Measurements from ENCODE around the gene CEACAM21. TPM values are rescaled to one million over a fixed set of nuclear protein-coding genes. Genes with fewer than 3 reads are reported as not detected.

CEACAM21 gene
- total and polyA plus RNA-seq, 7 donors: 0.05 to 0.48 (median 0.21) TPM; not detected in 2

DNA sequence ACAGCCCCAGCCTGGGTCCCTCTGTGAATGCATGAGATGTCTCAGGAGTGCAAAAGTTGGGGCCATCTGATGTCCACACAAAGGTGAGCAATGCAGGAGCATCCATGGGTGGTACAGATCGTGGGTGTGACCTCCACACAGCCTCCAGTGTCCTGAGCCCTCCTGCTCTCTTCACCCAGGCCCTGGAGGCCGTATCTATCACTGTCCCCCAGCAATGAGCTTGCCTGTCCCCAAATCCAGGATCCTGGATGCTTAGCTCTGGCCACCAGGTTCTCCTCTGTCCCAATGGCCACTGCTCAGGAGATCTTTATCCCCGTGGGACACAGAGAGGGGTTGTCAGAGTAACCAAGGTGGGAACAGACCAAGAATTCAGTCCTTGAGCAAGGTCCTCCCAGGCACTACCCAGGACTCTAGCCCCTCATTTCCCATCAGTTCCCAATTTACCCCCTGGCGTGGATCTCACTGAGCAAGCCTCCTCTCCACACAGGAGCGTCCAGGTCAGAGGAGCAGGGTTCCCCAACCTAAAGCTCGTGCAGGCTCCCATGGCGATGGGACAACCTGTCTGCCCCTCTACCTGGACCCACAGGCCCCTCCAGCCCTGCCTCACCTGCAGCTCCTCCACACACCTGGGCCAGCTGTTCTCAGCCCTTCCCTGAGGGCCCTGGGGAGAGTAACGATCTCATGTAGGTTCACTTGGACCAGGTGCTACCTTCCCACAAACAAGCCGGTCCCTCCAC lies 11.3 kb downstream of the CEACAM21 start:
- H3K4me3 ChIP-seq: no peak overlapping the region
- H3K9me3 ChIP-seq: no peaks in the 10 kb centered on the region
- intact Hi-C loops (cut with DNase I): no loop called here
- WGBS, 3 donors: 55 to 66% (median 57%) methylated on average over 9 of the region's 9 CpGs
- ATAC-seq (no peak), DNase-seq (no peak)
- no peaks in the 10 kb centered on the region for H3K4me1 ChIP-seq
- H3K27ac ChIP-seq: no peak overlapping the region
- TF ChIP-seq, protein P1, sequence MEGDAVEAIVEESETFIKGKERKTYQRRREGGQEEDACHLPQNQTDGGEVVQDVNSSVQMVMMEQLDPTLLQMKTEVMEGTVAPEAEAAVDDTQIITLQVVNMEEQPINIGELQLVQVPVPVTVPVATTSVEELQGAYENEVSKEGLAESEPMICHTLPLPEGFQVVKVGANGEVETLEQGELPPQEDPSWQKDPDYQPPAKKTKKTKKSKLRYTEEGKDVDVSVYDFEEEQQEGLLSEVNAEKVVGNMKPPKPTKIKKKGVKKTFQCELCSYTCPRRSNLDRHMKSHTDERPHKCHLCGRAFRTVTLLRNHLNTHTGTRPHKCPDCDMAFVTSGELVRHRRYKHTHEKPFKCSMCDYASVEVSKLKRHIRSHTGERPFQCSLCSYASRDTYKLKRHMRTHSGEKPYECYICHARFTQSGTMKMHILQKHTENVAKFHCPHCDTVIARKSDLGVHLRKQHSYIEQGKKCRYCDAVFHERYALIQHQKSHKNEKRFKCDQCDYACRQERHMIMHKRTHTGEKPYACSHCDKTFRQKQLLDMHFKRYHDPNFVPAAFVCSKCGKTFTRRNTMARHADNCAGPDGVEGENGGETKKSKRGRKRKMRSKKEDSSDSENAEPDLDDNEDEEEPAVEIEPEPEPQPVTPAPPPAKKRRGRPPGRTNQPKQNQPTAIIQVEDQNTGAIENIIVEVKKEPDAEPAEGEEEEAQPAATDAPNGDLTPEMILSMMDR (IDR thresholded peaks at IDR 0.05): no peak
- H3K36me3 ChIP-seq (ENCODE audit: insufficient read depth in 1 of 2, low read depth in 1 of 2): no peaks in the 10 kb centered on the region
- H3K27me3 ChIP-seq (ENCODE audit: insufficient read depth in 3 of 3, low read length in 2 of 3): no peaks in the 10 kb centered on the region

GRCh38 chr19:41587838-41588210 lies 11.9 kb downstream of the CEACAM21 start:
- Histone ChIP-seq H3K4me1 (no peaks in the 10 kb centered on the region), H3K27ac (no peak overlapping the region), H3K4me3 (no peak overlapping the region), H3K36me3 (ENCODE audit: insufficient read depth in 1 of 2, low read depth in 1 of 2) (no peaks in the 10 kb centered on the region), H3K9me3 (no peaks in the 10 kb centered on the region), H3K27me3 (ENCODE audit: insufficient read depth in 3 of 3, low read length in 2 of 3) (no peaks in the 10 kb centered on the region)
- DNase-seq (no peak), ATAC-seq (no peak)
- 65 to 70% (median 70%) methylated on average over 4 of the region's 4 CpGs for WGBS, 3 donors
- intact Hi-C loops (cut with DNase I): no loop called here
- TF ChIP-seq, protein P1 (IDR thresholded peaks at IDR 0.05): no peak

DNA sequence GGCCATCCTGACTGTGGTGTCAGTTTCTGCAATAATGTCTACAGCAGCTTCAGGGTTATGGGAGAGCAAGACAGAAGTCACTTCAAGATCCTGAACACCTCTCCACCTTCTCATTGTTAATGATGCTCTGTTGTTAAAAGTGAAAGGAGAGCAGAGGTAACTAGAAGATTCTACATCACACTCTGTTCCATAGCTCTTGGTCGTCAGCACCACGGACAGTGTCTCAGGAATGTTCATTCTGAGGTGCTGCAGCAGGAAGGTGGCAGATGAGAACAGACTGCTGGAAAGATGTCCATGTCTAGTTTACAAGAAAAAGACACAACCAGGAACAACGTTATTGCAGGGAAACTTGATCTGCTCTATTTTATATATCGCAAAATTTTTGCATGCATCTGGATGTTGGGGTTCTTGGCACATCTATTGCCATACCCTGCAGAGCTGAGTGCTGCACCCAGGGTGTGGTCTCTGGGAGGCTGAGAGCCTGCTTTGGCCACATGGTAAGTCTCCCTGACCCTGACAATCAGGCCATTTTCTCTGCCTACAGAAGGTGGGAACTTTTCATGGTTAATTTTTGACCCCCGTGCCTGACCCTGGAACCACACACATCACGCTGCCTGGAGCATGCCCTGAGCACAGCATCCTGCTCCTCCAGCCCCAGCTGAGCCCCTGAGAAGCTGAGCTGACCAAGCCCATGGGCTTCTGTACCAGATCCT lies 12.7 kb downstream of the CEACAM21 start:
- no peak overlapping the region for H3K27ac ChIP-seq
- intact Hi-C loops (cut with DNase I): no loop called here
- H3K4me1 ChIP-seq: no peaks in the 10 kb centered on the region
- H3K9me3 ChIP-seq: no peaks in the 10 kb centered on the region
- no peak for DNase-seq
- WGBS, 3 donors: 24 to 26% (median 25%) methylated on average over 6 of the region's 6 CpGs
- H3K36me3 ChIP-seq (ENCODE audit: insufficient read depth in 1 of 2, low read depth in 1 of 2): no peaks in the 10 kb centered on the region
- ATAC-seq: no peak
- no peaks in the 10 kb centered on the region for H3K27me3 ChIP-seq (ENCODE audit: insufficient read depth in 3 of 3, low read length in 2 of 3)
- no peak overlapping the region for H3K4me3 ChIP-seq
- TF ChIP-seq, protein P1 (IDR thresholded peaks at IDR 0.05): no peak

GRCh38 chr19:41589371-41589770 lies 13.4 kb downstream of the CEACAM21 start:
- TF ChIP-seq, protein P1 (IDR thresholded peaks at IDR 0.05): no peak
- DNase-seq: no peak

More at GRCh38 chr19:41589371-41589770, 13.4 kb downstream of the CEACAM21 start:
- H3K36me3 ChIP-seq (ENCODE audit: insufficient read depth in 1 of 2, low read depth in 1 of 2): no peaks in the 10 kb centered on the region
- H3K27ac ChIP-seq: no peak overlapping the region
- no peak for ATAC-seq
- 40 to 49% (median 44%) methylated on average over 2 of the region's 2 CpGs for WGBS, 3 donors
- intact Hi-C loops (cut with DNase I): no loop called here
- H3K27me3 ChIP-seq (ENCODE audit: insufficient read depth in 3 of 3, low read length in 2 of 3): no peaks in the 10 kb centered on the region
- H3K4me1 ChIP-seq: no peaks in the 10 kb centered on the region
- no peaks in the 10 kb centered on the region for H3K9me3 ChIP-seq
- no peak overlapping the region for H3K4me3 ChIP-seq
